CMK (cell line): Measurements from ENCODE around the gene AUNIP.
A peak's percentile ranks its signal among the peaks of the same experiment; 100 is the strongest.

Experiments
- DNase-seq: peaks from one replicate; pipeline ENCODE4 v3.0.0-alpha.2; 2010; ENCODE audit warnings: low read depth

Gene AUNIP, protein sequence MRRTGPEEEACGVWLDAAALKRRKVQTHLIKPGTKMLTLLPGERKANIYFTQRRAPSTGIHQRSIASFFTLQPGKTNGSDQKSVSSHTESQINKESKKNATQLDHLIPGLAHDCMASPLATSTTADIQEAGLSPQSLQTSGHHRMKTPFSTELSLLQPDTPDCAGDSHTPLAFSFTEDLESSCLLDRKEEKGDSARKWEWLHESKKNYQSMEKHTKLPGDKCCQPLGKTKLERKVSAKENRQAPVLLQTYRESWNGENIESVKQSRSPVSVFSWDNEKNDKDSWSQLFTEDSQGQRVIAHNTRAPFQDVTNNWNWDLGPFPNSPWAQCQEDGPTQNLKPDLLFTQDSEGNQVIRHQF

GRCh38 chr1:25858906-25859789 lies at the start of gene AUNIP:
AUNIP (minus strand) TSS chr1:25859457; CDS start chr1:25859357, 100 bp downstream.
- peak; percentile 81 for DNase-seq

GRCh38 chr1:25909040-25909439 lies 49.8 kb upstream of the AUNIP start:
- DNase-seq, result no peak

DNA sequence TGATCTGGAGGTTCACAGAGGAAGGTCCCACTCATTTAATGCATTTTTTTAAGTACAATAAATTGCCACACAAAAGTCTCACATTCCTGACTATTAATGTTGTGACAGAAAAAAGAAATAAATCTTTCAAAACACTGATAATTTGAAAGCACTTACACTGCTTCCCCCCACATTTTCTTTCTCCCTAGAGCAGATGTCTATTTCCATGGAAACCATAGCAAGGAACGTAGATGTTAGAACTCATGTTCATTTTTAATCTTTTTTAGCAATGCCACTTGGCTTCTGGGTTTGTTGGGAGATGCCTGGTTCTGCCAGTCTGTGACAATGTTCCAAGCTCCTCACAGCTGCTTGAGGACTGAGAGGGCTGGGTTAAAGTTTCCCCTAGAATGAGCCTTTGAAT lies 48.9 kb upstream of the AUNIP start:
- DNase-seq, result no peak

- DNase-seq, result no peak
Observed at GRCh38 chr1:25907601-25908000, 48.3 kb upstream of the AUNIP start.

- DNase-seq, result no peak
Observed at GRCh38 chr1:25906644-25907300, 47.5 kb upstream of the AUNIP start.

GRCh38 chr1:25905680-25906643 lies 46.7 kb upstream of the AUNIP start, which contains the start of gene STMN1:
STMN1 (minus strand) TSS chr1:25906419; CDS start chr1:25904676, 1,743 bp downstream.
- peak; percentile 88 for DNase-seq

- DNase-seq, result peak; percentile 68
Observed at GRCh38 chr1:25904943-25905679, 45.9 kb upstream of the AUNIP start.

DNA sequence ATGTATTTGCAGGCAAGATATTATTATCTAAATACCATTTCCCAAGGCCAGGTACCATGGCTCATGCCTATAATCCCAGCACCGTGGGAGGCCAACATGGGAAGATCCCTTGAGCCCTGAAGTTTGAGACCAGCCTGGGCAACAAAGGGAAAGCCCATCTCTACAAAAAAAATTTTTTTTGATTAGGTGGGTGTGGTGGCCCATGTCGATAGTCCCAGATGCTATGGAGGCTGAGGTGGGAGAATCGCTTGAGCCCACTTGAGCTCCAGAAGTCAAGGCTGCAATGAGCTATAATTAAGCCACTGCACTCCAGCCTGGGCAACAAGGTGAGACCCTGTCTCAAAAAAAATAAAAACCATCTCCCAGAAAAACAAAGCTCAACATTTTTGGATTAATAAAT lies 44.7 kb upstream of the AUNIP start:
- DNase-seq, result no peak

DNA sequence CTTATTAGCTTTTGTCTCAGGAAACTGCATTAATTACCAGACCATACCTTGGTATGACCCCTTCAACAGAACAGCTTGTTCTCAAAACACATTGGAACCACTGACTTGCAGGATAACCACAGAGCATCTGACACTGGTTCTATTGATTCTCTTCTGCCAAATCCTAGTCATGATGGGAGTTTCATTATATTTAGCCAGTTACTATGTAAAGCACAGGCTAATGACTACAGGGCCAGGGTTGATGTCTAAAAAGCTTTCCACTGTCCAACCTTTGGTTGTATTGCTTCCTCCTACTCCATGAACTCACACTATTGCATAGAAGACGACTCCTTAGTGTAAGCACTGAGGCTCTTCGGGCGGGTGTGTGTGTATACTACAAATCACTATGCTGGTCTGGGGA lies 43.2 kb upstream of the AUNIP start:
- no peak for DNase-seq

GRCh38 chr1:25900219-25900618 lies 41.0 kb upstream of the AUNIP start:
- DNase-seq, result no peak

DNA sequence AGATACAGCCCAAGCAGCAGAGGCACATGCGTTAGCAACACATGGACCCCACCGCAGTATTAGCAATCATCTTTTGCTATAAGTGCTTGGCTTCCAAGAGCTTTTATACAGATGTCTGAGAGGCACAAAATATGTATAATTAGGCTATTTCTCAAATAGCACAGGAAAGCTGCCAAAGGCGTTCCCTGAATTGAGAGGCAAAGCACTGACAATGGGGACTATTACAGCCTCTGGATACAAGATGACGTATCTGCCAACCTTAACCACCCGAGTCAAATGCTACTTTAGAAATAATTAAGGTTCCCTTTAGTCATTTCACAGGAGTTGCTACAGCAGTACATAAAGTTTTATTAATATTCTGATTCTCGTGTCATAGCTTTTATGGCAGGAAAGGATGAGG lies 40.5 kb upstream of the AUNIP start:
- DNase-seq, result no peak

- no peak for DNase-seq
Observed at GRCh38 chr1:25898223-25899015, 39.2 kb upstream of the AUNIP start.

DNA sequence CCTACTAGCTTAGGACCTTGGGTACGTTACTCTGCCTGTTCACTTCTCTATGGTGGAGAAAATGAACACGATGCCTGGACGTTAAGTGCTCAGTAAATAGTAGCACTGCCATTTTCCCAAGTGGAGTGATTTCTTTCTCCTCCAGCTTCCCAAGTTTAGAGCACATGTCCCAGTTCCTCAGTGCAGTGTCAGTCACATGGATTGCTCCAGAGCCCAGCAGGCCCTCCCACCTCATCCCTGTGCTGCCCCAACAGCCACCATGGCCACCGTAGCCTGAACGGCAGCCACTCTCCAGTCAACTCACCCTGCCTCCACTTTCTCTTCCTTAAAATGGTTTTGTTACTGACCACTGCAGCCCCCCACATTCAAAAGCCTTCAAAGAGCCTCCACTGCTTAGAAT lies 38.5 kb upstream of the AUNIP start:
- DNase-seq, result no peak

DNA sequence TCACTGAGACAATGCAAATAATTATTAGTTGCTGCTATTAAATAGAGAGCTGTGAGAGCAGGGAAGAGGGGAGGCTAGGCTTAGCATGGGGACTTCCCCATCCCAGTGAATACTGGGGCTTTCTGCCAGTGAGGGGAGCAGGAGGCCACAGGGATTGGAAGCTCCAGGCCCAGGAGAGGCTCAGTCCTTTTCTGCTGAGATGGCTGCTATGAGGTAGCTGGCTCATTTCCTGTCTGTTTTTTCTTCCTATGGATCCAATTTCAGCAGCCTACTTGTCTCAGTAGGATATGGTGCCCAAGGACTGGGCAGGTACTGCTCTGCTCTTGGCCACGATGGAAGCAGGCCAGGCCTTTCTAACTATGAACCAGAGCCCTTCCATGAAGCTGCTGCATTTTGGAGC lies 37.0 kb upstream of the AUNIP start:
- no peak for DNase-seq

GRCh38 chr1:25895365-25895990 lies 36.2 kb upstream of the AUNIP start:
- DNase-seq, result peak; percentile 86

DNA sequence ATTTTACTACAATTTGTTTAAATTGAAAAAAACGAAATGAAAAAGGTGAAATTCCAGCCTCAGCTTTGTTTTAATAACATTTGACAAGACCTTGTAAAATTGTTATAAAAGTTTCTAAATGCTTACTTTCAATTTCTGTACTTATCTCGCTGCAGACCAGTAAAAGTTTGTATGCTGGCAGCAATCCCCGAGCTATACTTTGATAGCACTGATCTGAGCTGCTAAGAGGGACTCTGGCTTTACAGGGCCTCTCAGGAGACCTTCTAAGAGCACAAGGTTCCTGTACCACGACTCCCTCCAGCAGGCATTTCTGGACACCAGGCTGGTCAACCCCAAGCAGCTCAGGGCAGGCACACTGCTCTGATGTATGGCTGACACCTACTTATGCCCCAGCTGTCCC lies 33.9 kb upstream of the AUNIP start:
- DNase-seq, result no peak

DNA sequence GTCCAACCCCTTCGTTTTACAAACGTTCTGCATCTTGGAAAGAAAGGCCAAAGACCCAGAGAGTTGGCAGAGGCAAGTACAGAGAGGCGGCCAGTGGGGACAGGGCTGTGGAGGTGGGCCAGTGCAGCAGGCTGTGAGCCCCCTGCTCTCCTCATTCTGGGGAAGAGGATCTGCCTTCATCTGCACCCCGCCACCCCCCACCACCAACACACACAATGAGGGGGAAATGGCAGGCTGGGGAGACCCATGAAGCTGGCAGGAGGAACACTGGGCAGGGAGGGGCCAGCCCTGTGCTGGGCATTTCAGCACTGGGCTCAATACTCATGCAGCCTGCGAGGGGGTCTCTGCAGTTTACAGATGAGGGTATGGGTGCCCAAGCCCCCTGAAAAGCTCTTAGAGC lies 32.3 kb upstream of the AUNIP start:
- DNase-seq, result no peak

DNA sequence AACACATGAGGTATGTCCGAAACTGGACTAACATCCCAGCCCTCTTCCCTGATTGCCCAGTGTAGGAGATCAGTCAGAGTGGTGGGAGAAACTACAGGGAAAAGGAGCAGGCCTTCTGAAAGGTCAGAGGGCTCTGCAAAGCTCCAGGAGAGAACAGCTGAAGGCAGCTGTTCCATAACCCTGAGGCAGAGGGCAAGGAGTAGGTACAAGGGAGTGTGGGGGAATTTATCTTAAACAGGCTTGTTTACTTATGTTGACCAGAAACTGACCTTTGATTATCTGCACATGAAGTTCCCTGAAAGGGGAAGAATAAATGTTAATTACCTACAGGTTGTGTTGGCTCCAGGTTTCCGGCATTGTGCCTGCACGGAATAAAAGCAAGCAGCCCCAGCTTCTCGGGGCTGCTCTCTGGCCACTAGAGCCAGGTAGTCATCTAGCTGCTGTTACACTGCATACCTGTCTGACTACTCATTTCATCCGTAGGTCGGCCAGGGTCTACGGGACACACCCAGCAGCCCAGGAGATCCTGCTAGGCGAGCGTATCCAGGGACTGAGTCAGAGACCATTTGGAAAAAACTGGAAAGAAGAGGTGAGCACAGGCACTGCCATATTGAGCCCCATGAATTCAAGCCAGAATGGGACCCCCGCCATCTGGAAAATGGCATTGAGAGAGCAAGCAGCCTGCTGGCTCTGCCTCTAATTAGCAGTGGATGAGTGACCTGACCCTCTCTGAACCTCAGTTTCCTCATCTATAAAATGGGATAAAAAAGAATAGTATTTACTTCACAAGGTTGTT lies 31.2 kb upstream of the AUNIP start:
- no peak for DNase-seq

- DNase-seq, result no peak
Observed at GRCh38 chr1:25889470-25889869, 30.2 kb upstream of the AUNIP start.
